Heart right ventricle (tissue), 16 donors: ENCODE data around the gene L3MBTL2. TPM values are rescaled to one million over a fixed set of nuclear protein-coding genes. Genes with fewer than 3 reads are reported as not detected.
A peak's percentile ranks its signal among the peaks of the same experiment; 100 is the strongest.

Experiments used
- ATAC-seq, 8 donors: fragments of 200-7000 bp; cut with Tn5 transposase; one replicate each; pipeline ENCODE4 v1.9.1; 2020; ENCODE audit warnings: mild to moderate bottlenecking in 8 of 8, moderate library complexity in 8 of 8, moderate number of reproducible peaks in 1 of 8
- DNase-seq, 2 donors: peaks; one replicate each; pipeline ENCODE4 v3.0.0-alpha.2; 2020
- H3K27ac ChIP-seq, 10 donors: fragments of 200-600 bp; sonication (generic) in 2 of 10; one replicate each; pipeline versions ENCODE4 v1.5.0 to v1.8.0; 2020 to 2022; ENCODE audit warnings: mild to moderate bottlenecking in 3 of 10
- H3K27me3 ChIP-seq, 7 donors: fragments of 200-600 bp; one replicate each; pipeline ENCODE4 v1.8.0; 2021 to 2022; ENCODE audit warnings: mild to moderate bottlenecking in 2 of 7
- H3K36me3 ChIP-seq, 9 donors: fragments of 200-600 bp; sonication (generic) in 1 of 9; one replicate each; pipeline versions ENCODE4 v1.5.0 to v1.8.0; 2020 to 2022; ENCODE audit warnings: mild to moderate bottlenecking in 2 of 9
- H3K4me1 ChIP-seq, 9 donors: fragments of 200-600 bp; sonication (generic) in 1 of 9; one replicate each; pipeline versions ENCODE4 v1.5.0 to v1.8.0; 2020 to 2022; ENCODE audit warnings: mild to moderate bottlenecking in 4 of 9
- H3K4me3 ChIP-seq, 10 donors: fragments of 200-600 bp; sonication (generic) in 2 of 10; one replicate each; pipeline versions ENCODE4 v1.5.0 to v1.8.0; 2020 to 2022; ENCODE audit warnings: mild to moderate bottlenecking in 7 of 10, moderate library complexity in 2 of 10
- H3K9me3 ChIP-seq, 11 donors: fragments of 200-600 bp in 10 of 11; sonication (generic) in 2 of 11; one replicate each; pipeline versions ENCODE4 v1.5.0 to v1.8.0; 2013 to 2022; ENCODE audit warnings: mild to moderate bottlenecking in 2 of 11, control low read depth in 1 of 11, moderate library complexity in 1 of 11
- CTCF ChIP-seq, 9 donors: fragments of 200-600 bp; sonication (generic) in 2 of 9; IDR thresholded peaks; one replicate each; pipeline versions ENCODE4 v1.5.0 to v1.8.0; 2021 to 2022; ENCODE audit warnings: antibody characterized with exemption in 9 of 9, mild to moderate bottlenecking in 5 of 9, moderate library complexity in 1 of 9
- WGBS, 2 donors: extraction: QIAGEN DNeasy Blood & Tissue Kit; methylation state at CpG; one replicate each; pipeline ENCODE4 v1.1.7; 2013; ENCODE audit warnings: inconsistent platforms in 1 of 2; 5-methylcytosine and 5-hydroxymethylcytosine counted together
- intact Hi-C, 10 donors: fragments of 100-400 bp; cut with DNase I; formaldehyde crosslinking; loops; one replicate each; pipeline versions ENCODE4 v1.11.1 to v1.14.2; 2022
- polyA plus RNA-seq, 2 donors: library from polyadenylated mRNA; stranded (reverse); fragments of 200-250 nt; gene quantifications; one replicate each; pipeline ENCODE4 v1.2.3, GENCODE V29; 2013
- total RNA-seq, 10 donors: library from RNA; stranded (reverse); fragmentation: NEBNext Ultra II Directional in 3 of 10; extraction: Animal tissue kit (Norgen Biotek cat#: 25700) in 3 of 10; gene quantifications; one replicate each; pipeline versions ENCODE4 v1.2.1 to v1.2.4, GENCODE V29; 2021 to 2023
- donor health status: Arrhythmogenic right ventricular cardiomyopathy.
- donor health status: ischemic (EF 13 %, LVEDD 7.1; RV severe dilation, severe dysfunction).
- donor health status: healthy with polysubstance abuse.
- donor health status: DM: no; HTN: yes; CAD: no.
- donor health status: DM: no; HTN: no; CAD: no.
- donor health status: ischemic (EF 25% LVEDD 6.9; RV normal size, moderate dysfunction).
- donor health status: ischemic (EF 25% LVEDD 5.7; RV mildly dilated, moderate dysfunction).
- donor health status: healthy.
- donor health status: DM: yes; HTN: yes; CAD: no.
- donor health status: Ischemic cardiomyopathy.
- donor health status: ischemic (EF 35%, LVEDD 5.7; RV mildly dilated, moderate dysfunction).
- donor health status: nonischemic (EF 11% LVEDD 7.7; RV severe dilation, severe dysfunction).
- donor health status: DM: yes; HTN: yes; CAD: no.
- donor health status: PGD.
- donor health status: ischemic (EF 29% LVEDD 5.4; RV normal size, mild dysfunction).
- donor health status: nonischemic (EF 23%, LVEDD 6.1; RV moderate dilation, normal function).

L3MBTL2 gene
- total and polyA plus RNA-seq, 12 donors: 10.0 to 18.5 (median 15.1) TPM

- intact Hi-C loops: loop anchor here in 2 of 10 donors (5.0 to 10.0 kb wide), 2 partner anchors 33 to 56 kb away; no protein-coding TSS in a partner anchor
Measured at GRCh38 chr22:41230401-41230785, 25.3 kb downstream of the L3MBTL2 start.

DNA sequence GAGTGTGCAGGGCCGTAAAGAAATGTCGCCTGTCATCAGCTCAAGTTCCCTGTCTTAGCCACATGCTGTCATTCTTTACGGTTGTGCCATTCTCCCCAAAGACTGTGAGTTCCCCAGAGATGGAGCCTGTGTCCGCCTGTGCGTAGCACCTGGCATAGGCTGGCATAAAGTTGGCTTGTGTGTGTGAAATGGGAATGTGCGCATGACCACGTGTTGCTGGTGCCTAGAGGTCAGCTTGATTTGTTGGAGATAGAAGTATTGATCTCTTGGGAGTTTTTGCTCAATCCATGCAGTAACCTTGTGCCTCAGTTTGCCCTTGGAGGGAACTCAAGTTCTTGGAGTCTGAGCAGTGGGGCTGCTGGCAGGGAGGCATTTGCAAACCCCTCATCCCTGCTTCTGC lies 26.3 kb downstream of the L3MBTL2 start:
- DNase-seq (no peak), ATAC-seq (no peak)
- H3K4me1 ChIP-seq: peaks cover 10 to 60% (median 46%) of the 10 kb centered on the region in 9 donors
- peaks cover 0 to 42% (median 19%) of the 10 kb centered on the region in 9 donors for H3K36me3 ChIP-seq
- H3K9me3 ChIP-seq: no peaks in the 10 kb centered on the region
- H3K27ac ChIP-seq: peak overlapping the region in 5 of 10 donors; percentile 47 to 81 (median 72)
- TF ChIP-seq CTCF (IDR thresholded peaks at IDR 0.05): no peak
- WGBS, 2 donors: 70 to 73% methylated on average over 7 of the region's 7 CpGs
- intact Hi-C loops: loop anchor here in 2 of 10 donors (5.0 to 10.0 kb wide), 2 partner anchors 34 to 57 kb away; no protein-coding TSS in a partner anchor
- H3K27me3 ChIP-seq: no peaks in the 10 kb centered on the region
- no peak overlapping the region for H3K4me3 ChIP-seq

More at GRCh38 chr22:41230401-41230785, 25.3 kb downstream of the L3MBTL2 start:
- no peaks in the 10 kb centered on the region for H3K27me3 ChIP-seq
- peak in 1 of 8 donors; percentile 5 for ATAC-seq
- no peak overlapping the region for H3K4me3 ChIP-seq
- peaks cover 0 to 51% (median 29%) of the 10 kb centered on the region in 9 donors for H3K36me3 ChIP-seq
- TF ChIP-seq CTCF (IDR thresholded peaks at IDR 0.05): no peak
- peaks cover 10 to 50% (median 43%) of the 10 kb centered on the region in 9 donors for H3K4me1 ChIP-seq
- WGBS, 2 donors: 70 to 76% methylated on average over 9 of the region's 9 CpGs
- no peaks in the 10 kb centered on the region for H3K9me3 ChIP-seq
- peak overlapping the region in 9 of 10 donors; percentile 47 to 81 (median 63) for H3K27ac ChIP-seq
- no peak for DNase-seq

DNA sequence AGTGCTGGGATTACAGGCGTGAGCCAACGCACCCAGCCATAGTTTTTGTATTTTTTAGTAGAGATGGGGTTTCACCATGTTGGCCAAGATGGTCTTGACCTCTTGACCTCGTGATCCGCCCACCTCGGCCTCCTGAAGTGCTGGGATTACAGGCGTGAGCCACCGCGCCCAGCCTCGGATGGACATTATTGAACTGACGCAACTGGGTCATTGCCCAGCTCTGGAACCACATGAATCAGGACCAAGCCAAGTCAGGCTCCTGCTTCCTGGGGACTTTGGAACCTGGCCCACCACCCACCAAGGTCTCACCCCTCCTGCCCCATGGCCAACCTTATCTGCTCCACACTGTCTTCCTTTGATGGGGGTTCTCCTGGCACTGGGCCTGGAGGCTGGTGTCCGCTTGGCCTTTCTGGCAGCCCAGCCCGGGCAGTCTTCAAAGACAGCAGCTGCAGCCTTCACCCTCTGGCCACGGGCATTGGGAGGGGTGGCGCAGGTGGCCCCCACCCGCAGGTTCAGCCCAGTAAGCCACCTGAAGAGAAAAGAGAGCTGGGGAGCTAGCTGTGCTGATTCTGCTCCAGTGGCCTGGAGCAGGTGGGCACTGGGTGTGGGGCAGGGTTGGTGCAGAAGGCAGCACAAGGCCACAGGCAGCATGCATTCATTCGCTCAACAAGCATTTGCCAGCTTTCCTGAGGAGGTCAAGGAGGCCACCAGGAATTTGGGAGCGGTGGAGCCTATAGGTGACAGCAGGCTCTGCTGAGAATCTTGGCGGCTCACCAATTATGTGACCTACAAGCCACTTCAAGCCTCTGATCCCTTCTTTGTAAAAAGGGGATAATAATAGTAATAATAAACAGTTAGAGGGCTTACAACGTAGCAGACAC lies 29.9 kb downstream of the L3MBTL2 start:
- no peak for DNase-seq
- H3K27ac ChIP-seq: peak overlapping the region in 2 of 10 donors; percentile 28 to 45

More for the DNA sequence above, 29.9 kb downstream of the L3MBTL2 start:
- Histone ChIP-seq H3K9me3 (no peaks in the 10 kb centered on the region), H3K4me3 (no peak overlapping the region), H3K4me1 (peaks cover 13 to 66% (median 49%) of the 10 kb centered on the region in 9 donors), H3K36me3 (peaks cover 0 to 10% (median 0%) of the 10 kb centered on the region in 9 donors), H3K27me3 (no peaks in the 10 kb centered on the region)
- no peak for TF ChIP-seq CTCF (IDR thresholded peaks at IDR 0.05)
- intact Hi-C loops: loop anchor here in 4 of 10 donors (5.0 to 10.0 kb wide), 3 partner anchors 38 to 143 kb away; partner anchors contain the start of gene EP300 (in 1 of the 4)
- WGBS, 2 donors: 65 to 76% methylated on average over 19 of the region's 19 CpGs
- ATAC-seq: peak in 3 of 8 donors; percentile 1 to 5 (median 4)
